DOHH2 (cell line): ENCODE measurements around the gene FREM2.

Experiments
- H3F3A ChIP-seq: fragments of 200-600 bp; sonication (generic), shearing (Covaris generic); 2 replicates; pipeline ENCODE4 v1.6.0; 2016; ENCODE audit warnings: antibody characterized with exemption, mild to moderate bottlenecking; ENCODE audit not compliant: control insufficient read depth, insufficient read depth
- H3K27ac ChIP-seq: fragments of 200-600 bp; sonication (generic); 2 replicates; pipeline ENCODE4 v1.5.1; 2014; ENCODE audit warnings: low read depth, mild to moderate bottlenecking, low read length, moderate library complexity
- H3K27me3 ChIP-seq: fragments of 200-600 bp; sonication (generic); 2 replicates; pipeline ENCODE4 v1.6.1; 2014; ENCODE audit warnings: mild to moderate bottlenecking, low read length, mixed read lengths; ENCODE audit not compliant: control insufficient read depth
- H3K36me3 ChIP-seq: fragments of 200-600 bp; sonication (generic); 2 replicates; pipeline ENCODE4 v1.6.1; 2014; ENCODE audit warnings: mild to moderate bottlenecking, low read length, moderate library complexity, mixed read lengths; ENCODE audit not compliant: control insufficient read depth
- H3K4me1 ChIP-seq: fragments of 200-600 bp; sonication (generic); 2 replicates; pipeline ENCODE4 v1.6.1; 2014; ENCODE audit warnings: mild to moderate bottlenecking, low read length, mixed read lengths; ENCODE audit not compliant: control insufficient read depth
- H3K4me2 ChIP-seq: fragments of 200-600 bp; sonication (generic); 2 replicates; pipeline ENCODE4 v1.6.0; 2014; ENCODE audit warnings: mild to moderate bottlenecking, low read length, moderate library complexity
- H3K4me3 ChIP-seq: fragments of 200-600 bp; sonication (generic); 2 replicates; pipeline ENCODE4 v1.5.1; 2014; ENCODE audit warnings: mild to moderate bottlenecking, low read length, mixed read lengths
- H3K79me2 ChIP-seq: fragments of 200-600 bp; sonication (generic); 2 replicates; pipeline ENCODE4 v1.6.1; 2014; ENCODE audit warnings: mild to moderate bottlenecking, low read length, mixed read lengths; ENCODE audit not compliant: control insufficient read depth
- H3K9me2 ChIP-seq: fragments of 200-600 bp; sonication (generic); replicated peaks from 2 replicates; pipeline ENCODE4 v1.6.1; 2014; ENCODE audit warnings: mild to moderate bottlenecking, low read length, mixed read lengths; ENCODE audit not compliant: control insufficient read depth
- H3K9me3 ChIP-seq: fragments of 200-600 bp; sonication (generic); 2 replicates; pipeline ENCODE4 v1.6.1; 2014; ENCODE audit warnings: antibody characterized with exemption, low read length, mixed read lengths; ENCODE audit not compliant: control insufficient read depth, insufficient read depth
- H4K20me1 ChIP-seq: fragments of 200-600 bp; sonication (generic); 2 replicates; pipeline ENCODE4 v1.6.0; 2014; ENCODE audit warnings: low read depth, mild to moderate bottlenecking, antibody characterized with exemption, low read length, moderate library complexity; ENCODE audit not compliant: control insufficient read depth, insufficient read depth
- EZH2phosphoT487 ChIP-seq: fragments of 200-600 bp; sonication (generic); IDR thresholded peaks from 2 replicates; pipeline ENCODE4 v1.6.1; 2017; ENCODE audit warnings: borderline replicate concordance, mild to moderate bottlenecking, antibody characterized with exemption, low read length, moderate library complexity, mixed read lengths
- TF ChIP-seq, protein P1 (sequence below): fragments of 200-600 bp; sonication (generic); IDR thresholded peaks from one replicate; pipeline ENCODE4 v1.5.1; 2014; ENCODE audit warnings: antibody characterized with exemption, mild to moderate bottlenecking, low read depth, low read length; ENCODE audit not compliant: poor library complexity, severe bottlenecking

FREM2 gene

DNA sequence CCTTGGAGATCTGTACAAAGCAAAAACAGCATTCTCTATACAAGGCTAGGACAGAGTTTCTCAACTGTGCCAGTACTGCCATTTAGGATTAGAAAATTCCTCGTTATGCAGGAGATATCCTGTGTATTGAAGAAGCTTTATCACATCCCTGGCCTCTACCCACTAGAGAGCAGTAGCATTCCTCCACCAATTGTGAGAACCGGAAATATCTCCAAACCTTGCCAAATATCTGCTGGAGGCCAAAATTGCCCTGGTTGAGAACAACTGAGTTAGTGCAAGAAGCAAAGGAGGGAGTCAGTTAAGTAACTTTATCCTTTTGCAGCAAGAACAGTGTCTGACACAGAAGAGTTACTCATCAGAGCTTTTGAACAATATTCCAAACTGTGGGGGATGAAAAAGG lies 16.2 kb upstream of the FREM2 start:
- H3K9me2 ChIP-seq = no peaks in the 10 kb centered on the region
- no peak for TF ChIP-seq EZH2phosphoT487
- TF ChIP-seq, protein P1, sequence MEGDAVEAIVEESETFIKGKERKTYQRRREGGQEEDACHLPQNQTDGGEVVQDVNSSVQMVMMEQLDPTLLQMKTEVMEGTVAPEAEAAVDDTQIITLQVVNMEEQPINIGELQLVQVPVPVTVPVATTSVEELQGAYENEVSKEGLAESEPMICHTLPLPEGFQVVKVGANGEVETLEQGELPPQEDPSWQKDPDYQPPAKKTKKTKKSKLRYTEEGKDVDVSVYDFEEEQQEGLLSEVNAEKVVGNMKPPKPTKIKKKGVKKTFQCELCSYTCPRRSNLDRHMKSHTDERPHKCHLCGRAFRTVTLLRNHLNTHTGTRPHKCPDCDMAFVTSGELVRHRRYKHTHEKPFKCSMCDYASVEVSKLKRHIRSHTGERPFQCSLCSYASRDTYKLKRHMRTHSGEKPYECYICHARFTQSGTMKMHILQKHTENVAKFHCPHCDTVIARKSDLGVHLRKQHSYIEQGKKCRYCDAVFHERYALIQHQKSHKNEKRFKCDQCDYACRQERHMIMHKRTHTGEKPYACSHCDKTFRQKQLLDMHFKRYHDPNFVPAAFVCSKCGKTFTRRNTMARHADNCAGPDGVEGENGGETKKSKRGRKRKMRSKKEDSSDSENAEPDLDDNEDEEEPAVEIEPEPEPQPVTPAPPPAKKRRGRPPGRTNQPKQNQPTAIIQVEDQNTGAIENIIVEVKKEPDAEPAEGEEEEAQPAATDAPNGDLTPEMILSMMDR = no peak
- no peaks in the 10 kb centered on the region for H3K27me3 ChIP-seq
- no peaks in the 10 kb centered on the region for H3K36me3 ChIP-seq
- no peak overlapping the region for H3K4me3 ChIP-seq
- no peaks in the 10 kb centered on the region for H3K9me3 ChIP-seq
- no peaks in the 10 kb centered on the region for H3K4me1 ChIP-seq
- H3K79me2 ChIP-seq = no peaks in the 10 kb centered on the region
- H3K27ac ChIP-seq = no peak overlapping the region
- H3F3A ChIP-seq = no peaks in the 10 kb centered on the region
- H3K4me2 ChIP-seq = no peak overlapping the region
- no peaks in the 10 kb centered on the region for H4K20me1 ChIP-seq

DNA sequence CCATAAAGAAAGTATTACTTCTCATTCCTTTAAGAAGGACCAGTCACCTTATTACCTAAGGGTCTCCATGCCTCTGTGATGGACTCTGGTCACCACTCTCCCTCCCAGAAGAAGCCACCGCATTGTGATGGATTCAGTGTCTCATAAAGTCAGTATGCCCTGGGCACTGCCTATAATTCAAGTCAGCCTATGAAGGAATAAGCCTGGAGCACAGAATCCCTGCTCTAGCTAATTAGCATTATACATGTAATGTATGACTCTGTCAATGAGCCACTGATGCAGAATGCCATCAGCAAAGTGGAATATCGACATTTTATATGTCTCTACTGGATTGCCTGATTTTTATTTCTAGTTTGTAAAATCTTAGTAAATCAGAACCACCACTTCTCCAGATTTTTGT lies 14.9 kb upstream of the FREM2 start:
- Histone ChIP-seq H3K9me3 (no peaks in the 10 kb centered on the region), H3F3A (no peaks in the 10 kb centered on the region), H3K4me3 (no peak overlapping the region), H3K27ac (no peak overlapping the region), H4K20me1 (no peaks in the 10 kb centered on the region), H3K4me2 (no peak overlapping the region), H3K27me3 (no peaks in the 10 kb centered on the region), H3K36me3 (no peaks in the 10 kb centered on the region), H3K4me1 (no peaks in the 10 kb centered on the region), H3K79me2 (no peaks in the 10 kb centered on the region), H3K9me2 (no peaks in the 10 kb centered on the region)
- no peak for TF ChIP-seq EZH2phosphoT487
- TF ChIP-seq, protein P1 = no peak

DNA sequence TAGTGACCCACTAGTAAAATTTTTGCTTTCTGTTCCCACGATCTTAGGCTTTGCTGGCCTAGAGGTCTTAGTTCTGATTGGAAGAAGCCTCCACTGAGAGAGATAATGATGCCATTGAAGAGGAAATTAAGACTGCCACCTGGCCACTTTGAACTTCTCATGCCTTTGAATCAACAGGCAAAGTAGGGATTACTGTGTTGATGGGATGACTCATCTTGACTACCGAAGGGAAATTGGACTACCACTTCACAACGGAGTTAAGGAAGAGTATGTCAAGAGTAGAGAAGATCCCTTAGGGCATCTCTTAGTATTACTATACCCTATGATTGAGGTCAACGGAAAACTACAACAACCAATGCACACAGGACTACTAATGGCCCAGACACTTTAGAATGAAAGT lies 12.7 kb upstream of the FREM2 start:
- Histone ChIP-seq H3K79me2 (no peaks in the 10 kb centered on the region), H4K20me1 (no peaks in the 10 kb centered on the region), H3K9me2 (no peaks in the 10 kb centered on the region), H3K9me3 (no peaks in the 10 kb centered on the region), H3K36me3 (no peaks in the 10 kb centered on the region), H3K27ac (no peak overlapping the region), H3K27me3 (no peaks in the 10 kb centered on the region), H3K4me1 (no peaks in the 10 kb centered on the region), H3F3A (no peaks in the 10 kb centered on the region), H3K4me3 (no peak overlapping the region), H3K4me2 (no peak overlapping the region)
- TF ChIP-seq, protein P1 = no peak
- no peak for TF ChIP-seq EZH2phosphoT487

DNA sequence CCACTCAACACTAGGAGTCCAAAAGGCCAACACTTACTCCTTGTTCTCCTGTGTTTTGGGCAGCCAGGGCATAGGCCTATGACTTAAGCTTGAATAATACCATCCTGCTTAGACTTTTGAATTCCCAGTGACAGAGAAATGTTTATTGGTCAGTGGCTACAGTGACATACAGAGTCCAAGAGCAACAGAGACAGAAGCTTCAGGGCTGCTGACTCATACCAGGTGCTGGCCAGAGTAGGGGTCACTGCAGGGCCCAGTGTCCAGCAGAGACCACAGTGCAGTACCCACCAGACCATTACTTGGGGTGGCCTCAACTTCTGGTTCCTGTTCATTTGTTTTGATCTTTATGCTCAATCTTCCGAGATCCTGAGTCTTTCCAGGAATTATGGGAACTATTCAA lies 6.0 kb upstream of the FREM2 start:
- H3K79me2 ChIP-seq = no peaks in the 10 kb centered on the region
- H3K27ac ChIP-seq = no peak overlapping the region
- no peaks in the 10 kb centered on the region for H3K36me3 ChIP-seq
- no peaks in the 10 kb centered on the region for H3F3A ChIP-seq
- no peaks in the 10 kb centered on the region for H3K9me3 ChIP-seq
- TF ChIP-seq, protein P1 = no peak
- no peak for TF ChIP-seq EZH2phosphoT487
- H3K4me3 ChIP-seq = no peak overlapping the region
- H3K4me1 ChIP-seq = no peaks in the 10 kb centered on the region
- no peak overlapping the region for H3K4me2 ChIP-seq
- no peaks in the 10 kb centered on the region for H3K27me3 ChIP-seq
- H3K9me2 ChIP-seq = no peaks in the 10 kb centered on the region
- H4K20me1 ChIP-seq = no peaks in the 10 kb centered on the region
